Measurements from ENCODE around the gene GPR26. TPM values are rescaled to one million over a fixed set of nuclear protein-coding genes. Genes with fewer than 3 reads are reported as not detected.

GPR26 gene
- total RNA-seq, 1 experiment from 2014 or later: 0.07 TPM

GRCh38 chr10:123678376-123678775 lies 12.2 kb downstream of the GPR26 start:
- Histone ChIP-seq H2BK5ac (ENCODE audit: insufficient read length, low read length) (no peak overlapping the region), H3K4me2 (ENCODE audit: insufficient read depth, insufficient read length, low read length) (no peak overlapping the region), H3K27me3 (ENCODE audit: insufficient read depth, low read length) (no peaks in the 10 kb centered on the region), H3K79me1 (ENCODE audit: insufficient read depth, low read depth, low read length, poor library complexity, severe bottlenecking) (no peaks in the 10 kb centered on the region), H4K91ac (ENCODE audit: insufficient read length, low read depth, low read length) (no peak overlapping the region), H2BK20ac (ENCODE audit: low read depth, low read length, poor library complexity, severe bottlenecking) (no peak overlapping the region), H4K20me1 (ENCODE audit: control insufficient read depth, insufficient read depth, insufficient read length) (no peaks in the 10 kb centered on the region), H2AFZ (ENCODE audit: low read length) (no peak overlapping the region), H3K4ac (ENCODE audit: low read depth, low read length) (no peak overlapping the region), H2BK15ac (ENCODE audit: low read depth, low read length) (no peak overlapping the region), H3K23me2 (ENCODE audit: insufficient read length, low read depth, low read length, poor library complexity, severe bottlenecking) (no peaks in the 10 kb centered on the region), H2BK120ac (ENCODE audit: low read depth, low read length, poor library complexity, severe bottlenecking) (no peak overlapping the region), H3T11ph (ENCODE audit: low read length) (no peak overlapping the region), H3K9me3 (ENCODE audit: control insufficient read depth, low read depth, low read length) (no peaks in the 10 kb centered on the region), H4K8ac (replicated peaks; ENCODE audit: insufficient read length, low read depth, low read length) (no peak overlapping the region), H3K14ac (ENCODE audit: insufficient read depth, low read length) (no peak overlapping the region), H3K18ac (ENCODE audit: insufficient read length, low read depth, low read length) (no peak overlapping the region), H4K5ac (ENCODE audit: insufficient read length, low read depth, low read length) (no peak overlapping the region), H3K4me1 (ENCODE audit: insufficient read depth, low read length) (no peaks in the 10 kb centered on the region), H3K27ac (ENCODE audit: insufficient read length, low read depth, low read length) (no peak overlapping the region), H2AK5ac (ENCODE audit: insufficient read length, low read length) (no peak overlapping the region), H3K23ac (ENCODE audit: insufficient read length, low read depth, low read length) (no peak overlapping the region), H3K56ac (ENCODE audit: insufficient read length, low read depth, low read length) (no peak overlapping the region), H3K9ac (ENCODE audit: extremely low read depth, insufficient read length, low read length) (no peak overlapping the region), H3K79me2 (ENCODE audit: insufficient read depth, low read length) (no peaks in the 10 kb centered on the region), H2BK12ac (ENCODE audit: insufficient read length, low read depth, low read length) (no peak overlapping the region)
- Mint-ChIP-seq H3K9me3 (no peaks in the 10 kb centered on the region), H3K27me3 (ENCODE audit: low read depth) (peaks cover 10% of the 10 kb centered on the region), H3K4me1 (0 out of 4 replicates have a peak, but pooled peaks cover 0 to 6% of the 10 kb centered on the region in 2 experiments), H3K4me3 (no peak overlapping the region), H3K27ac (no peak overlapping the region), H3K36me3 (ENCODE audit: insufficient read depth in 1 of 3, low read depth in 3 of 3) (no peaks in the 10 kb centered on the region; a peak in 1 of 7 replicates)
- TF ChIP-seq CTCF (conservative IDR thresholded peaks at IDR 0.05): peak; percentile 60
- WGBS (ENCODE audit: extremely low coverage, insufficient read length, low lambda C conversion rate): no CpG with 5 or more reads among the region's 5 CpGs
- DNase-seq: peak; percentile 55

Data from H9 (cell line).